ENCODE data around the gene SLC2A13. TPM values are rescaled to one million over a fixed set of nuclear protein-coding genes. Genes with fewer than 3 reads are reported as not detected.

The SLC2A13 gene
- total and polyA plus RNA-seq, 10 of the 15 experiments (the other 5 are each of a cell fraction or from before 2014, with no cell fraction given) = 0.05 to 3.7 (median 0.25) TPM

DNA sequence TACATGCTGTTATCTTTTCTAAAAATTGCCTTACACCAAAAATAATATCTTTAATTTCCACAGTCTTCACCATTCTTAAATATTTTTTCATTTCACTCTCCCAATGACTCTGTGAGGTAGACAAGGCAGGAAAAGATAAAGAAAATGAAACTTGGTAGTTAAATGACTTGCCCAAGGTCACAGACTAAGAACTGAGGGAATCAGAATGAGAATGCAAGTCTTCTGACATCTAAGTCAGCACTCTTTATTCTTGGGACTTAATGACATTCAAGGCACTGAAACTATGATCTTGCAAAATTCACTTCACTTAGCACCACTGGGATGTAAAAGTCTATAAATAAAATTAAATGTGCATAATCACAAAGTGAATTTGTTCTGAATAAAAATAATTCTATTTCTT lies 104.5 kb downstream of the SLC2A13 start:
- ATAC-seq = no peak
- CTCF ChIA-PET = interaction anchor here (1.1 to 1.4 kb wide), 4 partner anchors 10 to 111 kb away, joined by 3 to 4 read pairs (median 3); partner anchors contain the start of gene SLC2A13
- BruUV-seq (replicated peaks) = no TSS peak
- in situ Hi-C loops (cut with MboI) (no loop called here), intact Hi-C loops (cut with micrococcal nuclease; ENCODE audit: unreplicated experiment) (no loop called here)
- Histone ChIP-seq H3K27ac (ENCODE audit: control insufficient read depth, insufficient read depth) (no peak overlapping the region), H3K79me2 (ENCODE audit: control insufficient read depth, insufficient read depth, low read length) (no peaks in the 10 kb centered on the region), H3K9ac (ENCODE audit: control insufficient read depth, insufficient read depth, low read length) (no peak overlapping the region), H3K4me2 (ENCODE audit: control insufficient read depth, insufficient read depth) (no peak overlapping the region), H3K9me3 (replicated peaks; ENCODE audit: control insufficient read depth, insufficient read depth, low read length) (no peaks in the 10 kb centered on the region; the same call in 2 of the 3 replicates), H4K20me1 (ENCODE audit: control insufficient read depth, insufficient read depth) (no peaks in the 10 kb centered on the region), H3K27me3 (replicated peaks in 1 of 2; ENCODE audit: control insufficient read depth in 2 of 2, insufficient read depth in 2 of 2, low read length in 1 of 2) (no peaks in the 10 kb centered on the region), H3K36me3 (ENCODE audit: control insufficient read depth in 2 of 2, insufficient read depth in 2 of 2, low read length in 1 of 2) (no peaks in the 10 kb centered on the region), H3K4me1 (ENCODE audit: control insufficient read depth, insufficient read depth, low read length) (no peaks in the 10 kb centered on the region), H3K4me3 (no peak overlapping the region), H2AFZ (ENCODE audit: control insufficient read depth, low read depth, low read length) (no peak overlapping the region)
- RAD21 ChIA-PET (ENCODE audit: unreplicated experiment) = no interaction called here
- FAIRE-seq = no peak
- POLR2A ChIA-PET = no interaction called here
- no peak for TF ChIP-seq SMC3 (IDR thresholded peaks at IDR 0.05; ENCODE audit: borderline replicate concordance, low read length)
- TF ChIP-seq, protein P1, sequence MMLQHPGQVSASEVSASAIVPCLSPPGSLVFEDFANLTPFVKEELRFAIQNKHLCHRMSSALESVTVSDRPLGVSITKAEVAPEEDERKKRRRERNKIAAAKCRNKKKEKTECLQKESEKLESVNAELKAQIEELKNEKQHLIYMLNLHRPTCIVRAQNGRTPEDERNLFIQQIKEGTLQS (IDR thresholded peaks at IDR 0.05; ENCODE audit: borderline replicate concordance, extremely low read depth, low read depth, low read length) = no peak
- TF ChIP-seq, protein P2, sequence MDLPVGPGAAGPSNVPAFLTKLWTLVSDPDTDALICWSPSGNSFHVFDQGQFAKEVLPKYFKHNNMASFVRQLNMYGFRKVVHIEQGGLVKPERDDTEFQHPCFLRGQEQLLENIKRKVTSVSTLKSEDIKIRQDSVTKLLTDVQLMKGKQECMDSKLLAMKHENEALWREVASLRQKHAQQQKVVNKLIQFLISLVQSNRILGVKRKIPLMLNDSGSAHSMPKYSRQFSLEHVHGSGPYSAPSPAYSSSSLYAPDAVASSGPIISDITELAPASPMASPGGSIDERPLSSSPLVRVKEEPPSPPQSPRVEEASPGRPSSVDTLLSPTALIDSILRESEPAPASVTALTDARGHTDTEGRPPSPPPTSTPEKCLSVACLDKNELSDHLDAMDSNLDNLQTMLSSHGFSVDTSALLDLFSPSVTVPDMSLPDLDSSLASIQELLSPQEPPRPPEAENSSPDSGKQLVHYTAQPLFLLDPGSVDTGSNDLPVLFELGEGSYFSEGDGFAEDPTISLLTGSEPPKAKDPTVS (IDR thresholded peaks at IDR 0.05; ENCODE audit: low read depth, low read length) = no peak
- TF ChIP-seq YY1 (IDR thresholded peaks at IDR 0.05; ENCODE audit: low read depth, low read length) = no peak
- no peak for TF ChIP-seq ZNF384 (IDR thresholded peaks at IDR 0.05; ENCODE audit: borderline replicate concordance, low read depth, low read length)
- no peak for TF ChIP-seq CBFB (IDR thresholded peaks at IDR 0.05; ENCODE audit: low read depth)
- TF ChIP-seq, protein P3, sequence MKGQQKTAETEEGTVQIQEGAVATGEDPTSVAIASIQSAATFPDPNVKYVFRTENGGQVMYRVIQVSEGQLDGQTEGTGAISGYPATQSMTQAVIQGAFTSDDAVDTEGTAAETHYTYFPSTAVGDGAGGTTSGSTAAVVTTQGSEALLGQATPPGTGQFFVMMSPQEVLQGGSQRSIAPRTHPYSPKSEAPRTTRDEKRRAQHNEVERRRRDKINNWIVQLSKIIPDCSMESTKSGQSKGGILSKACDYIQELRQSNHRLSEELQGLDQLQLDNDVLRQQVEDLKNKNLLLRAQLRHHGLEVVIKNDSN (IDR thresholded peaks at IDR 0.05; ENCODE audit: borderline replicate concordance, extremely low read length, insufficient read depth, low read depth, low read length) = no peak
- TF ChIP-seq SP1 (IDR thresholded peaks at IDR 0.05; ENCODE audit: low read depth, low read length) = no peak
- TF ChIP-seq SREBF1 (IDR thresholded peaks at IDR 0.05; ENCODE audit: low read length) = no peak
- DNase-seq (ENCODE audit: low read depth, low spot score) = no peak
- SMC1A ChIA-PET (ENCODE audit: uncharacterized antibody, unreplicated experiment) = no interaction called here

Data from GM12878 (cell line).